Embryonic facial prominence (tissue), 1 donor: ENCODE results near the gene EDA.
"Not testable (repeated sequence)": the region's sequence is repeated elsewhere in the genome, so short reads cannot be mapped to it uniquely, and the experiment has no call there.

Experiments
- DNase-seq: peaks from one replicate; pipeline ENCODE4 v3.0.0-alpha.2; 2016; ENCODE audit errors: extremely low spot score

The EDA gene

GRCh38 chrX:69959712-69960111, 343.8 kb downstream of the EDA start:
- DNase-seq: no peak

GRCh38 chrX:69961365-69962072, 345.6 kb downstream of the EDA start:
- no peak for DNase-seq

- DNase-seq: no peak
Observed at GRCh38 chrX:69968950-69969349, 353.0 kb downstream of the EDA start.

- DNase-seq: no peak
Observed at GRCh38 chrX:69969460-69969859, 353.5 kb downstream of the EDA start.

GRCh38 chrX:69987691-69988090, 371.8 kb downstream of the EDA start:
- DNase-seq: no peak

GRCh38 chrX:69988955-69989394, 373.1 kb downstream of the EDA start:
- DNase-seq: no peak

GRCh38 chrX:69991685-69992084, 375.8 kb downstream of the EDA start:
- no peak for DNase-seq

GRCh38 chrX:69993494-69993893, 377.6 kb downstream of the EDA start:
- no peak for DNase-seq

GRCh38 chrX:69995362-69996112, 379.6 kb downstream of the EDA start:
- DNase-seq: no peak

GRCh38 chrX:69996113-69996468, 380.2 kb downstream of the EDA start:
- no peak for DNase-seq

- not testable (repeated sequence) for DNase-seq
Observed at GRCh38 chrX:69998299-69998698, 382.4 kb downstream of the EDA start.

- DNase-seq: no peak
Observed at GRCh38 chrX:70001269-70001668, 385.4 kb downstream of the EDA start.

- no peak for DNase-seq
Observed at GRCh38 chrX:70001708-70002341, 385.9 kb downstream of the EDA start.

- DNase-seq: no peak
Observed at GRCh38 chrX:70007946-70008345, 392.0 kb downstream of the EDA start.

- no peak for DNase-seq
Observed at GRCh38 chrX:70009049-70009448, 393.1 kb downstream of the EDA start.

- no peak for DNase-seq
Observed at GRCh38 chrX:70009970-70010369, 394.1 kb downstream of the EDA start.

GRCh38 chrX:70012756-70013155, 396.8 kb downstream of the EDA start:
- DNase-seq: no peak

- no peak for DNase-seq
Observed at GRCh38 chrX:70013466-70014381, 397.8 kb downstream of the EDA start.

- no peak for DNase-seq
Observed at GRCh38 chrX:70016513-70016912, 400.6 kb downstream of the EDA start.

GRCh38 chrX:70022616-70023015, 406.7 kb downstream of the EDA start:
- no peak for DNase-seq

GRCh38 chrX:70025464-70025863, 409.6 kb downstream of the EDA start:
- no peak for DNase-seq
